T-helper 2 cell treated with Interferon-gamma antibody and Interleukin-4, amounts not matched to agents 5 μg/mL and 100 μg/mL, for 36 hours (primary cell): ENCODE measurements around the gene TBL1X.
"Not testable (repeated sequence)": the region's sequence is repeated elsewhere in the genome, so short reads cannot be mapped to it uniquely, and the experiment has no call there.

Experiments
- DNase-seq: peaks from one replicate; pipeline ENCODE4 v3.0.0; 2021; ENCODE audit warnings: low spot score
- H3K27ac Mint-ChIP-seq: one replicate; pipeline ENCODE4 v1.8.0; 2021; ENCODE audit warnings: mild to moderate bottlenecking, mixed read lengths
- H3K27me3 Mint-ChIP-seq: one replicate; pipeline ENCODE4 v1.8.0; 2021; ENCODE audit warnings: low read depth, mixed read lengths
- H3K36me3 Mint-ChIP-seq: one replicate; pipeline ENCODE4 v1.8.0; 2021; ENCODE audit warnings: low read depth, mixed read lengths
- H3K4me1 Mint-ChIP-seq: one replicate; pipeline ENCODE4 v1.8.0; 2021; ENCODE audit warnings: low read depth, mixed read lengths
- H3K4me3 Mint-ChIP-seq: one replicate; pipeline ENCODE4 v1.8.0; 2022; ENCODE audit warnings: mild to moderate bottlenecking, moderate library complexity, mixed read lengths
- H3K9me3 Mint-ChIP-seq: one replicate; pipeline ENCODE4 v1.8.0; 2021; ENCODE audit warnings: mixed read lengths

TBL1X gene

GRCh38 chrX:9464435-9465371, at the start of gene TBL1X:
TBL1X (plus strand) TSS chrX:9465058; CDS start chrX:9653587, 188,529 bp downstream.
- H3K4me3 Mint-ChIP-seq: peak within 1 kb of the TSS; percentile 73
- H3K4me1 Mint-ChIP-seq: peaks cover 35% of the 10 kb centered on the region
- no peaks in the 10 kb centered on the region for H3K27me3 Mint-ChIP-seq
- H3K27ac Mint-ChIP-seq: peak within 1 kb of the TSS; percentile 89
- peaks cover 5% of the 10 kb centered on the region for H3K36me3 Mint-ChIP-seq
- H3K9me3 Mint-ChIP-seq: no peaks in the 10 kb centered on the region
- peak; percentile 58 for DNase-seq

DNA sequence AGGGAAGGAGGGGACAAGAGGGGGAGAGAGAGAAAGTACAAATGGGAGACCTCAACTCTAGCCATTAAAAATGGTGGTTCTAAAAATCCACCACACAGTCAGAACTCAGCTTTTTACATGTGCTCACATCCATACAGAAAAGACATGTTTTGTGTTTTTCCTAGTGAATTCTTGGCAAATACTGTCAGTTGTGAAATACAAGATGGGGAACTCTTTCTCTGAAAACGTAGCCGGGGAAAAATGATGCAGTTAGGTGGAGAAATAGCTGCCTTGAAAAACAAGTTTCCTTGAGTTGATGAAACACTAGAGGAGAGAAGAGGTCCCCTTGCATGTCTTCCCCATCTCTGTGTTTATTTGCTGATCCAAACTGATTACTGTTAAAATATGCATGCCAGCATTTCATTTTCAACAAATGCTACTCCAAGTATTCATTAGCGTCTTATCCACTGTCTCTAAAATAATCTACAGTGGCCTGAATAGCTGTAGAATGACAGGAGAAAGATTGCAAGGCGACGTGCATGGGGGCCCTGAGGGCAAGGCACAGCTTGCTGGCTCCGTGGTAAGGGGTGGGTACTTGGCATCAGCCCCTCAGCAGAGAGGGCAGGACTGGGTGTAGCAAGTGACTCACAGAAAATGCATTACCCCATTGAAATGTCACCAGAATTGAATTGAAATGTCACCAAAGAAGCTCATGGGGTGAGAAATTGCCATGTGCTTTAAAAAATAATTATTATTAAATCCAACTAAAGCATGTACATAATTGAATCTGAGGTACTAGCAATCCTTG, 48.1 kb upstream of the TBL1X start:
- no peak overlapping the region for H3K4me3 Mint-ChIP-seq
- H3K36me3 Mint-ChIP-seq: no peaks in the 10 kb centered on the region
- no peak for DNase-seq
- peaks cover 2% of the 10 kb centered on the region for H3K27me3 Mint-ChIP-seq
- no peaks in the 10 kb centered on the region for H3K9me3 Mint-ChIP-seq
- peaks cover 7% of the 10 kb centered on the region for H3K4me1 Mint-ChIP-seq
- H3K27ac Mint-ChIP-seq: no peak overlapping the region

- H3K4me3 Mint-ChIP-seq: no peak overlapping the region
- no peaks in the 10 kb centered on the region for H3K9me3 Mint-ChIP-seq
- DNase-seq: no peak
- H3K27me3 Mint-ChIP-seq: peaks cover 2% of the 10 kb centered on the region
- no peaks in the 10 kb centered on the region for H3K36me3 Mint-ChIP-seq
- H3K27ac Mint-ChIP-seq: no peak overlapping the region
- peaks cover 7% of the 10 kb centered on the region for H3K4me1 Mint-ChIP-seq
Observed at GRCh38 chrX:9418262-9418661, 46.6 kb upstream of the TBL1X start.

- DNase-seq: no peak
- H3K9me3 Mint-ChIP-seq: no peaks in the 10 kb centered on the region
- H3K27me3 Mint-ChIP-seq: peaks cover 2% of the 10 kb centered on the region
- H3K4me3 Mint-ChIP-seq: no peak overlapping the region
- peaks cover 7% of the 10 kb centered on the region for H3K4me1 Mint-ChIP-seq
- H3K36me3 Mint-ChIP-seq: no peaks in the 10 kb centered on the region
- H3K27ac Mint-ChIP-seq: no peak overlapping the region
Observed at GRCh38 chrX:9420275-9421265, 44.3 kb upstream of the TBL1X start.

DNA sequence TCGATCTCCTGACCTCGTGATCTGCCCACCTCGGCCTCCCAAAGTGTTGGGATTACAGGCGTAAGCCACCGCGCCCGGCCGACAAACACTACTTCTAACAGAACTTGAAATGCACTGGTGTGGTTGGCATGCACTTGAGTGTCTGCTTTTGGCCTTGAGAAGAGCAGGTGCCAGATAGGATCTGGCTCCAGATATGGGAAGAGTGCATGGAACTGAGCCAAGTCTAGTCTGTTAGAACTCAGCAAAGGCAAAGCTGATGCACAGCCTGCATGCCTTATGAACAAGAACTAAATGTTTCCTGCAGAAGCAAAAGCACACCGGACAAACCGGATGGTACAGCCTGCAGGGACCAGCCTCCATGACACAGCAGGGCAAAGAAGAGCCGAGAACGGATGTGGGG, 35.1 kb upstream of the TBL1X start:
- Mint-ChIP-seq H3K27me3 (no peaks in the 10 kb centered on the region), H3K4me1 (no peaks in the 10 kb centered on the region), H3K27ac (no peak overlapping the region), H3K36me3 (no peaks in the 10 kb centered on the region), H3K9me3 (no peaks in the 10 kb centered on the region), H3K4me3 (no peak overlapping the region)
- DNase-seq: no peak

DNA sequence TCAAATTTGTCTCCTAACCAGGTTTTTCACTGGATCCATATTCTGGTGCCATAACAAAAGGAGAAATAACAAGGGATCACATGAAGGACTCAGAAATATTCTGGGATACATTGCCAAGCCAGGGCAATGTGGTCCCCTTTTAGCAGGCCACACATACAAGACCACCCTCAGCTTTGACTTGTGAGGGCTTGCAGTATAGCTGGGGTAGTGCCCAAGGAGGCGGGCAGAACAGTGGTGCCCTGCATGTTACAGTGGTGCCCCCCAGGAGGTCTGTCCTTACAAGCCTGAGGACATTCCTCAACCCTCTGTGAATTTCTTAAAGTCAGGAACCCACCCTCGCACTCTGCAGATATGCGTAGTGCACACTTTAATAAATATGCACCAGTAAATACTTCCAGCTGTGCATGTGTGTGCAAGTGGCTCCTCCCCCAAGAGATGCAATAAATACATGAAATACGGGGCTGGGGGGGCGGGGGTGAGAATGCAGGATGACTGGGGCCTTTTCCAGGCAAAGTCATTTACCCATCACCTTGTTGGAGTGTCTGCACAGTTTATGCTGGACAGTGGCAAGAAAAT, 34.4 kb upstream of the TBL1X start:
- Mint-ChIP-seq H3K36me3 (no peaks in the 10 kb centered on the region), H3K4me3 (no peak overlapping the region), H3K27me3 (no peaks in the 10 kb centered on the region), H3K9me3 (no peaks in the 10 kb centered on the region), H3K27ac (no peak overlapping the region), H3K4me1 (no peaks in the 10 kb centered on the region)
- DNase-seq: no peak

DNA sequence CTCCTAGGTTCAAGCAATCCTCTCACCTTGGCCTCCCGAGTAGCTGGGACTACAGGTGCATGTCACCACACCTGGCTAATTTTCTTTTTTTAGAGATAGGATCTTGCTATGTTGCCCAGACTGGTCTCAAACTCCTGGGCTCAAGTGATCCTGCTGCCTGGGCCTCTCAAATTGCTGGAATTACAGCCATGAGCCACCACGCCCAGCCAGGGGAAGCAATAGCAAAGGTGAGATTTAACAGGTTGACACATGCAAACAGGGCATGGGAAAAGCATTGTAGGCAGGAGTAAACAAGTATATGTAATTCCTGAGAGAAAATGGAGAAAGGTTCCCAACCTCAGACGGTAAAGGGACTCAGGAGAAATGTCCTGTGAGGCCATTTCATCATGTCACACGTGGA, 33.6 kb upstream of the TBL1X start:
- Mint-ChIP-seq H3K36me3 (no peaks in the 10 kb centered on the region), H3K4me1 (no peaks in the 10 kb centered on the region), H3K9me3 (no peaks in the 10 kb centered on the region), H3K27me3 (no peaks in the 10 kb centered on the region), H3K4me3 (no peak overlapping the region), H3K27ac (no peak overlapping the region)
- no peak for DNase-seq

- Mint-ChIP-seq H3K9me3 (no peaks in the 10 kb centered on the region), H3K36me3 (no peaks in the 10 kb centered on the region), H3K27ac (no peak overlapping the region), H3K4me3 (no peak overlapping the region), H3K27me3 (no peaks in the 10 kb centered on the region), H3K4me1 (no peaks in the 10 kb centered on the region)
- no peak for DNase-seq
Observed at GRCh38 chrX:9433596-9433995, 31.3 kb upstream of the TBL1X start.

GRCh38 chrX:9434051-9434550, 30.8 kb upstream of the TBL1X start:
- no peak for DNase-seq
- no peaks in the 10 kb centered on the region for H3K27me3 Mint-ChIP-seq
- no peak overlapping the region for H3K4me3 Mint-ChIP-seq
- no peaks in the 10 kb centered on the region for H3K9me3 Mint-ChIP-seq
- H3K36me3 Mint-ChIP-seq: no peaks in the 10 kb centered on the region
- no peaks in the 10 kb centered on the region for H3K4me1 Mint-ChIP-seq
- H3K27ac Mint-ChIP-seq: no peak overlapping the region

- not testable (repeated sequence) for H3K9me3 Mint-ChIP-seq, H3K4me3 Mint-ChIP-seq, DNase-seq, H3K27ac Mint-ChIP-seq, H3K4me1 Mint-ChIP-seq, H3K36me3 Mint-ChIP-seq, H3K27me3 Mint-ChIP-seq
Observed at GRCh38 chrX:9435086-9435485, 29.8 kb upstream of the TBL1X start.

DNA sequence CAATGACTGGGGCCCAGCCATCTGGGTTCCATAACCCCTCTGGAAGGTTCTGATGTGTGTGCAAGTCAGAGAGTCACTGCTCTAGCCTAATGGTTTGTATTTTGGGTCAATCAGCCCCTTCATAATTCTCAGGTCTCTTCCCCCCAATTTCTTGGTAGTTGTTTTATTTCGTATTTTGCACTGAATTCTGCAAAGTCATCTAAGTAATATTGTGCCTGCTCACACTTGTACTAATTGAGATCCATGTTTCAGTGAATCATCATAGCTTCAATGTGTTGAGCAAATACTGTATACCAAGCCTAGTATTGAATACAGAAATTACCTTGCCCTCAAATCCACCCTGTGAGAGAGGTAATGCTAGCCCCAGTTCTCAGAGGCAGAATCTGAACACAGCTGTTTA, 28.0 kb upstream of the TBL1X start:
- DNase-seq: no peak
- Mint-ChIP-seq H3K9me3 (no peaks in the 10 kb centered on the region), H3K4me1 (peaks cover 9% of the 10 kb centered on the region), H3K27ac (no peak overlapping the region), H3K36me3 (no peaks in the 10 kb centered on the region), H3K27me3 (no peaks in the 10 kb centered on the region), H3K4me3 (no peak overlapping the region)

DNA sequence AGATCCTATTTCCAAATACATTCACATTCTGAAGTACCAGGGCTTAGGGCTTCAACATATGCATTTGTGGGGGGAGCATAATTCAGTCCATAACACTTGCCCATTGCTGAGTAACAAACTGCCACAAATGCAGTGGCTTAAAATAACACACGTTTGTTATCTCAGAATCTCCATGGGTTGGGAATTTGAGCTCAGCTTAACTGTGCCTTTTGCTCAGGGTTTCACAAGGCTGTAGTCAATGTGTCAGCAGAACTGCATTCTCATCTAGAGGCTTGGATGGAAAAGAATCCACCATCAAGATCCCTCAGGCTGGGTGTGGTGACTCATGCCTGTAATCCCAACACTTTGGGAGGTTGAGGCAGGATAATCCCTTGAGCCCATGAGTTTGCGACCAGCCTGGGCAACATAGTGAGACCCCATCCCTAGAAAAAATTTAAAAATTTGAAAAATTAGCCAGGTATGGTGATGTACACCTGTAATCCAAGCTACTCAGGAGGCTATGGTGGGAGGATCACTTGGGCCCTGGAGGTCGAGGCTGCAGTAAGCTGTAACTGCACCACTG, 25.8 kb upstream of the TBL1X start:
- Mint-ChIP-seq H3K27me3 (no peaks in the 10 kb centered on the region), H3K9me3 (no peaks in the 10 kb centered on the region), H3K4me3 (no peak overlapping the region), H3K36me3 (no peaks in the 10 kb centered on the region), H3K4me1 (peaks cover 9% of the 10 kb centered on the region), H3K27ac (no peak overlapping the region)
- no peak for DNase-seq
